Kidney (tissue), 14 donors: ENCODE results near the gene FAM131A. TPM values are rescaled to one million over a fixed set of nuclear protein-coding genes. Genes with fewer than 3 reads are reported as not detected.

Experiments used
- DNase-seq, 5 donors: peaks; one replicate each; pipeline ENCODE4 v3.0.0-alpha.2; 2013 to 2020
- FAIRE-seq: peaks from 2 replicates; lab custom pipeline; 2012; peaks lifted over from hg19 to GRCh38; lab: Jason Lieb, UNC
- H3K27ac ChIP-seq, 2 donors: one replicate each; pipeline ENCODE4 v1.7.0; 2013; ENCODE audit warnings: low read depth in 2 of 2, low read length in 2 of 2, inconsistent platforms in 1 of 2
- H3K27me3 ChIP-seq: one replicate; pipeline ENCODE4 v1.7.1; 2013; ENCODE audit warnings: low read length, inconsistent platforms; ENCODE audit not compliant: control insufficient read depth, insufficient read depth
- H3K36me3 ChIP-seq, 3 donors: one replicate each; pipeline versions ENCODE4 v1.7.0 to v1.7.1; 2013; ENCODE audit warnings: low read length in 3 of 3, control low read depth in 1 of 3, inconsistent platforms in 1 of 3; ENCODE audit not compliant: insufficient read depth in 3 of 3, control insufficient read depth in 2 of 3
- H3K4me1 ChIP-seq, 3 donors: one replicate each; pipeline versions ENCODE4 v1.7.0 to v1.7.1; 2013; ENCODE audit warnings: low read length in 3 of 3, inconsistent platforms in 1 of 3, low read depth in 1 of 3; ENCODE audit not compliant: control insufficient read depth in 2 of 3, insufficient read depth in 2 of 3
- H3K4me3 ChIP-seq, 3 donors: one replicate each; pipeline versions ENCODE4 v1.7.0 to v1.8.1; 2013; ENCODE audit warnings: low read length in 3 of 3, control low read depth in 1 of 3, inconsistent platforms in 1 of 3
- H3K9ac ChIP-seq, 3 donors: one replicate each; pipeline versions ENCODE4 v1.7.0 to v1.7.1; 2013; ENCODE audit warnings: low read length in 3 of 3, control low read depth in 1 of 3, inconsistent platforms in 1 of 3
- H3K9me3 ChIP-seq, 3 donors: one replicate each; pipeline versions ENCODE4 v1.7.0 to v1.7.1; 2013; ENCODE audit warnings: low read length in 3 of 3, control low read depth in 1 of 3, inconsistent platforms in 1 of 3; ENCODE audit not compliant: control insufficient read depth in 2 of 3, insufficient read depth in 1 of 3
- CTCF ChIP-seq: IDR thresholded peaks from 3 replicates; pipeline ENCODE4 v1.5.1; 2012; ENCODE audit warnings: mild to moderate bottlenecking, moderate library complexity, borderline replicate concordance; ENCODE audit not compliant: insufficient read depth; ENCODE audit errors: extremely low read depth
- intact Hi-C: fragments of 100-400 bp; cut with DNase I; formaldehyde crosslinking; loops from one replicate; pipeline ENCODE4 v1.11.1; 2022
- polyA plus RNA-seq: library from polyadenylated mRNA; stranded (reverse); fragments of 350-450 nt; fragmentation: Illumina TruSeq; extraction: RNeasy Lipid Tissue Mini Kit (QIAGEN cat#74804); gene quantifications from one replicate; pipeline ENCODE4 v1.2.3, GENCODE V29; 2014; ENCODE audit warnings: low read depth, low replicate concordance; ENCODE audit not compliant: insufficient read depth
- total RNA-seq: library from RNA; stranded (reverse); fragmentation: NEBNext Ultra II Directional; extraction: Animal tissue kit (Norgen Biotek cat#: 25700); gene quantifications from one replicate; pipeline ENCODE4 v1.2.1, GENCODE V29; 2021
- donor health status: control.
- donor health status: control.
- donor health status: control.
- donor health status: control.
- donor health status: control.
- donor health status: DM: yes; HTN: yes; CAD: no.
- donor health status: Normal renal cell carcinoma (clear cell type).

The FAM131A gene
- total and polyA plus RNA-seq, 2 donors from 2014 or later, result 14.0 to 20.1 TPM

- intact Hi-C loops, result loop anchor here (10.0 kb wide), 1 partner anchor 169 kb away; no protein-coding TSS in a partner anchor
- Histone ChIP-seq H3K4me3 (no peak overlapping the region), H3K4me1 (peaks cover 2 to 22% (median 4%) of the 10 kb centered on the region in 3 donors), H3K27me3 (peaks cover 2% of the 10 kb centered on the region), H3K9me3 (no peaks in the 10 kb centered on the region), H3K36me3 (no peaks in the 10 kb centered on the region), H3K9ac (no peak overlapping the region), H3K27ac (no peak overlapping the region)
- DNase-seq (no peak), FAIRE-seq (no peak)
- no peak for TF ChIP-seq CTCF
Measured at GRCh38 chr3:184375747-184376461, 38.5 kb downstream of the FAM131A start.

- H3K4me1 ChIP-seq, result peaks cover 2 to 24% (median 4%) of the 10 kb centered on the region in 3 donors
- no peaks in the 10 kb centered on the region for H3K9me3 ChIP-seq
- no peak for TF ChIP-seq CTCF
- H3K27me3 ChIP-seq, result peaks cover 4% of the 10 kb centered on the region
- intact Hi-C loops, result loop anchor here (10.0 kb wide), 1 partner anchor 167 kb away; no protein-coding TSS in a partner anchor
- H3K4me3 ChIP-seq, result peak overlapping the region in 2 of 3 donors; percentile 9 to 48
- FAIRE-seq (no peak), DNase-seq (no peak)
- H3K27ac ChIP-seq, result peak overlapping the region in 1 of 2 donors; percentile 75
- H3K9ac ChIP-seq, result no peak overlapping the region
- no peaks in the 10 kb centered on the region for H3K36me3 ChIP-seq
Measured at GRCh38 chr3:184377374-184377773, 40.0 kb downstream of the FAM131A start.

DNA sequence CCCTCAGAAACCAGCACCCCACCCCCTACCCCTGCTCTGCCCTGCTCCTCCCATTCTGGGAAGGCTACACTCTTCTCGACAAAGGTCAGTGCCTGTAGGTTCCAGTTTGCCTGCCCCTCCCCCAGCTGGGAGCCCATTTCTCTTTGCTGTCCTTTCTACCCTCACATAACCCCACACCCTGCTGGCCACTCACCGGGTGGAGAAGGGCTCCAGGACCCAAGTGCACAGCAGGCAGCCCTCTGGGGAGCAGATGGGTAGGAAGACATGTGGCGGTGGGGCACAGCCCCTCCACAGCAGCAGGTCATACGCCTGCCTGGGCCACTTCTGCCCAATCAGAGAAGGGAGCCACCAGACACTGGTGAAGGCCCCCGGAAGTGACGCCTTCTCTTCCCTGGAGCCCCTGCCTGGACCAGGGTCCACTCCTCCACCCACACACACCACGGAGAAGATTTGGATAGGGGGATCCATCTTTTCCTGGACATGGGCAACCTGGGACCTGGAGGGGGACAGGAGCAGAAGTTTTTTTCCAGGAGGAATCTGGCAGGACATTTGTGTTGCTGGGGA, 40.6 kb downstream of the FAM131A start, which contains the start of gene THPO:
Gene THPO, minus strand, starts transcription at position 326 of the 564 bp plus-strand sequence. CDS start 1,948 bp downstream, outside the sequence.
- peaks cover 4% of the 10 kb centered on the region for H3K27me3 ChIP-seq

More for the DNA sequence above, 40.6 kb downstream of the FAM131A start, which contains the start of gene THPO:
- intact Hi-C loops, result loop anchor here (10.0 kb wide), 1 partner anchor 167 kb away; no protein-coding TSS in a partner anchor
- TF ChIP-seq CTCF, result no peak
- Histone ChIP-seq H3K36me3 (no peaks in the 10 kb centered on the region), H3K9me3 (no peaks in the 10 kb centered on the region), H3K4me1 (peaks cover 2 to 24% (median 4%) of the 10 kb centered on the region in 3 donors), H3K27ac (peak within 1 kb of the TSS; percentile 65 to 86), H3K9ac (peak within 1 kb of the TSS in 1 of 3 donors; percentile 51), H3K4me3 (peak within 1 kb of the TSS in 2 of 3 donors; percentile 25 to 48)
- FAIRE-seq (no peak), DNase-seq (peak in 4 of 5 donors; percentile 31 to 92 (median 58))
